CD1c-positive myeloid dendritic cell (primary cell): ENCODE data around the gene NEGR1.

Experiments
- DNase-seq: peaks from one replicate; pipeline ENCODE4 v3.0.0-alpha.2; 2016; ENCODE audit errors: extremely low spot score

Gene NEGR1

DNA sequence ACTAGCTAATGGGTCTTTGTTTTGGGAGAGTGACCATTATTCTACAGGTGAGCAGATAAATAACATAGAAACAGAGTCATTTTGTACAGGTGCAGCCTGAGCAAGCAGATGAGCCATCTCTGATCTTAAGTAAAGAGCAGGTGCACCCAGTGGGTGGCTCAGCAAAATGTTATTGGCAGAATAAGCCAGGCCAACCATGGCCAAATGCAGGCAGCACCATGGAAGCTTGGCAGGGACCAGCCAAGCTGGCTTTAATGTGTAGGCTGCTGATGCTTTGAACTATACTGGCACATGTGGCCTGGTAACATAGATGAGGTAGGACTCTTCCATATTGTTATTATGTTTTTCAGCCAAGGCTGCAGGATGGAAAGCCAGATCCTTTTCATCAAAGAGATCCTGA lies 648.2 kb downstream of the NEGR1 start:
- DNase-seq = no peak

DNA sequence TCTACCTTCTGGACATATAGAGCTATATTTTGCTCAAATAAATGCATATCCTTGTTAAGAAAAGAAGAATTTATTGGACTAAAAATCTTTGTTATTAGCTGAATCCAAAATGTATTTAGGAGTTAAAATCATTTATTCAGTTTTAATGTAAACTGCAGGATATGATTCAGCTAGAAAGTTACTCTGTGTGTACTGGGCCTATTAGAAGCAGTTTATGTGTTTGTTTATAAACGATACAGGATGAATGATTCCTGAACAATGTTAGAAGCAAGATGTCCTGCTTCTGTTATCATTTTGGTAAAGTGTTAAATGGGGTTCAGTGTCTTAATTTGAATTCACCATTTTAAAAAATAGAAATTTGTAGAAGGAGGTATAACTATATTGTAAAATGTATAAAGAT lies 652.3 kb downstream of the NEGR1 start:
- DNase-seq = no peak

DNA sequence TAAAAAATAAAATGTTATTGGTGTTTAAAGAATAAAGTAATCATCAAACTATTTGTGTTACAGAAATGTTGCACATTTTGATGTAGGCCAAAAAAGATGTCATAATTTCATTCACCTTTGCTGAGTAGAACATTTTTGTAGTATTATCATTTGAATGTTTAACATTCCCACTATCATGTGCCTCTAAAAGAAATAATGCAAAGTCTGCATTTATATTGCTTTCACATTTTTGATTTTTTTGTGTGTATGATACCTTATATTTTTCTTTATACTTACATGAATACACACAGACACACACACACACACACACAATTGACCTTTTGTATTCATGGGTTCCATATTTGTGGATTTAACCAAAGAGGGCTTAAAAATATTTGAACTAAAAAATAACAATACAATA lies 657.3 kb downstream of the NEGR1 start:
- DNase-seq = no peak

DNA sequence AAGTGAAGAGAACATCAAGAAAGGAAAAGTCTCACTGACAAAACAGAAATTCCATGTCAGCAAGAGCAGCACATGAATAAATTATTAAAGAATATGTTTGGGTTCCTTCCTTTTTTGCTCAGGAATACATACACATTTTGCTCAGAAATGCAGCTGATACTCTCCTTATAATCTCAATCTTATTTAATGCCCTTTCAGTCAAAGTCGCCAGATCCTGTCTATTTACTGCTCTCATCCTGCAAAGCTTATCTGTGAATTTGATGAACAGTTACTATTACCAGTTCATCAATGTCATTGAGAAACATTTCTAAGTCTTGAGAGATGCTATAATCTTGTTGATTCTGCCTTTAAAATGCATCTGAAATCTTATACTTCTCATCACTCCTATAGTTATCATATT lies 658.5 kb downstream of the NEGR1 start:
- DNase-seq = no peak

DNA sequence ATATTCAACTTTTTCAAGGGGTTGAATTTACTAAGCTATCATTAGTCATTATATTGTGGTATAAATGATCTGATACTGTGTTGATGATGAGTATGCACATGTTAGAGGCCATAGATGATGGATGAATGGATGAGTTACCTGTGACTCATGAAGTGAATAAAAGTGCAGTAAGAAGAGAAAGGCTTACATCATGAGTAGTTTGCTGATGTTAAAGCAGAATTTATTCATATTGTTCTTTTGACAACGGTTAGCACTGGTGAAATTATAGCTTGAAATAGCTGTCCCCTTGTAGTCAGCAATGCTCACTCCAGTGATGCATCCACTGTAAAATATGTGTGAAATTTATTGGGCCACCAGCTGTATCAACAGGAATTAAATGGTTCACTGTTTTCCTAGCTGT lies 660.6 kb downstream of the NEGR1 start:
- DNase-seq = no peak

DNA sequence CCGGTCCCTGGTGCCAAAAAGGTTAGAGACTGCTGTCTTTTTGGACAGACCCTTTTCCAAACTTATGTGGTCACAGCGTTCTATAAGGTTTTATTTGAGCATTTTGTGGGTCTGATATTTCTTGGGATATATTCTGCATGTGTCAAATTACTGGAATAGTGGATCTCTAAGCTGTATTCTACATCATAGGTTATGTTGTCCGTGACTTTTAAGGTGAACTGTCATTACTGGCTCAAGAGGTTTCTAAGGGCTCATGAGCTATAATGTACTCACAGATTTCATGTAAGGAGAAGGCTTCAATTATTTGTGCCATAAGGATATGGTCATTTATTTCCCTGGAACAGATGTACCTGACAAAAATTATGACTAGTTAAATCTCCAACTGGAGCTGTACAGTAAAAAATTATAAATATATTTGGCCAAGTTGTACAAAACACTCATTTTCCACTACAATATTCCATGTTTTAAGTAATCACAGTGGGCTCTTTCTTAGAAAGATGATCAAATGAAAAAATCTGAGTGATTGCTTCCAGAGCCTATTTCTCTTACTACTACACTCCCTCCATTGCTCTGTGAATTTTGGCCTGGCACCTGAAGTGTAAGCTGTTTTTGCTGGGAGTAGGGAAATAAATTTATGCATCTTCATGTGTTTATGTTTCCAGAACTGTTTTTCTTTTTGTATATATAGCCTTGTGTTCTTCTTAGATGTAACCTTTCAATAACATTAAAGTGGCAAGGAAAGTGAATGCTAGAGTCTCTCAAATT lies 663.4 kb downstream of the NEGR1 start:
- no peak for DNase-seq

DNA sequence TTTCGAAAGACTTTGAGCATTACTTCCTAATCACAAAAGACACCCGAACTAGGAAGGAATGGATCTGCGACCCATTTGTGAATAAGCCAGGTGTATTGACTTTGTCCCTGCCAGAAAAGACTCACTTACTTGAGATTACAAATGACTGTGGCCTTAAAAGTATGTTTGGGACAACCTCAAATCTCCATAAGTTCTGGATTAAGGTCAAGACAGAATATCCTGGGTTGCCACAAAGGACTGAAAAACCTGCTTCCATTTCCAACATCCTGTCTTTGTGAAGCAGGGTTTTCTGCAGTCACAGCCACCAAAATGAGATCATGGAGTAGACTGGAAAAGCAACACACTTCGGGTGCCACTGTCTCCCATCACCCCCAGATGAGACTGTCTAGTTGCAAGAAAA lies 664.1 kb downstream of the NEGR1 start:
- DNase-seq = no peak

DNA sequence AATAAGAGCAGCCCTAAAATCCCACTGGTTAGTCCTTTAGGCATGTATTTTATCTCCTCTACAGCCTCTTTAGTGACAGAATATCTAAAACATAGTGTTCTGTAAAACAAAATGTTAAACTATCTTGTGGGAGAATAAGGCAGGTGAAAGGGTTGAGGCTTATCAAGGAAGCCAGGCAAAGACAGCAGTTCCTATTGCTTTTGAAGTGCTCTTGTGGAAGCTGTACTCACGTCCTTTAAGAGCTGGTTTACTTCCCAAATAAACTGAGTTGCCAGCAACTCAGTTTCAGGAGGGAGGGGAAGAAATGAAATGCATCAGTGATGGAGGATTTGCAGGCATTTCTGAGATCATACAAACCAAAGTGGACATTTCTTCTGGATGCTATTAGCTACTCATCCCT lies 671.9 kb downstream of the NEGR1 start:
- no peak for DNase-seq

DNA sequence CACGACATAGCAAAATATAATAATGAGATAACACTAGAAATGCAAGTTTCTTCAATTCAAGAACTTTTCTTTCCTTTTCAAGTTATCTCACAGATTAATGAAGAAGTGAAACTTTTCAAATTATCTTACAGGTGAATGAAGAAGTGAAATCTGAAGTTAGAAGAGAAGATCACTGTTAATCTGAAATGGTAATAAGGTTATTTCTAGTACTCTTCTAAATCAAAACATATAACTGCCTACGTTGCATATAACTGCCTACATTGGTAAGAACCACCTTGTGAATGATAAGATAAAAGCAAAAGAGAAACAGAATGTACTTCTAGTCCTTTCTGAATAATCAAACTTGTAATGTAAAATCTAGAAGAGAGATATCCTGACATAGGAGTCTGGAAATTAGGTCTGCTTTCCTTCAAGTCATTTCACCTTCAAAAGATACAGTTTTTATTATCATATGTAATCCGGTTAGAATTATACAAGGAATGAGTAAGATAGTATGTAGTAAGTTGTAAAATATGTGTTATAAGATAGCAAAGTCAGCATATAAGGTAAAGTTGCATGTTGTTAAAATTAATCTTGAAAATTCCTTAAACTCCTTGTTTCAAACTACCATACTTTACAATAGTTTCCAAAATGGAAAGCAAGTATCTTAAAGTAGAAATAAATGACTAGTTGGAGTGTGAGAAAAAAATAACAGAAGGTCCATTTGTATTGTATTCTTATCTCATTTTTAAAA lies 679.1 kb downstream of the NEGR1 start:
- DNase-seq = no peak

DNA sequence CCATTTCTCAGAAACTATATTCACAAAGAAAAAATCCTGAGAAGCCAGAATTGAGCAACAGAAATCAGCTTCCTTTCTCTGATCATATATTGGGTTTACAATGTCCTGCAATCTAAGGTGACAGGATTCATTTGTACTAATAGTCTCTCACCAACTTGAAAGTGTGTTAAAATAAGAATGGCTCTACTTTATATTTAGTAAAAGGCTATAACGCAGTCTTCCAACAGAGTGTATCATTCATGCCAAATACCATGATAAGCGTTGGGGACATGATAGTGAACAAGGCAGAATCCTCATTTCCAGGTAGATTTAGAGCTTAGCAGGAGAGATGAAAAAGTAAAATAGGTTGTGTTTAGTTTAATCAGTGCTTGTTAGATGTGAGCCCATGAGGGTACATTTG lies 682.3 kb downstream of the NEGR1 start:
- DNase-seq = no peak

DNA sequence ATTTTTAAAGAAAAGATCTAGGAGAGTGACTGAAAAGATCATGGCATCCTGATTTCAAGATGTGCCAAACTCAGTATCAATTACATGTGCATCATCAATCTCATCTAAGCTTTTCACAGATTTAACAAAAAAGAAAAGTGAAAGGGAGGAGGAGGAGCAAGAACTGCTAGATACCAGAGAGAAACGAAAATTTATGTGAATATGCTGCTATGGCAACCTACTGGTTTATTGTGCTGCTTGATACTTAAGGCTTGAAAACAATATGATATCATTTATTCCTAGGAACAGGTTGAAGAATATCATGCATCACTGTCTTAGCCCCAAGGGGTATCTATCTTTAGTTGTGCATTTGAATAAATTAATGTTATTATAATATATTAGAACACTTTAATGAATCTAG lies 683.0 kb downstream of the NEGR1 start:
- no peak for DNase-seq

DNA sequence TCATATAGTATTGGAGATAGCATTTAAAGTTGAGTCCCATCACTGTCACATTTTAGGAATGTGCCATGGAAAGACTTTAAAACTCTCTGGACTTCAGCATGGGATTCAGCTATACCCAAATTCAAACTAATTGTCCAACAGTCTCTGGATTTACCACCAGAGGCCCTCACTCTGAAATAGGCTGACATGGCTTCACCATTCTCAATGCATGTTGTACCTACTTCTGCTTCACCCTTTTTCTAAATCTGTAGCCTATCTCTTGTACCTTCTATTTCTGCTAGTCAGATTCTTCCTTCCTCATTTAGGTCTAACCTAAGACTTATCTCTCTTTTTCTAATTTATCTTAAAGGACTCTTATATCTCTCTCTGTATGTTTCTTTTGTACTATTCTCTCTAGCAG lies 688.8 kb downstream of the NEGR1 start:
- DNase-seq = no peak

DNA sequence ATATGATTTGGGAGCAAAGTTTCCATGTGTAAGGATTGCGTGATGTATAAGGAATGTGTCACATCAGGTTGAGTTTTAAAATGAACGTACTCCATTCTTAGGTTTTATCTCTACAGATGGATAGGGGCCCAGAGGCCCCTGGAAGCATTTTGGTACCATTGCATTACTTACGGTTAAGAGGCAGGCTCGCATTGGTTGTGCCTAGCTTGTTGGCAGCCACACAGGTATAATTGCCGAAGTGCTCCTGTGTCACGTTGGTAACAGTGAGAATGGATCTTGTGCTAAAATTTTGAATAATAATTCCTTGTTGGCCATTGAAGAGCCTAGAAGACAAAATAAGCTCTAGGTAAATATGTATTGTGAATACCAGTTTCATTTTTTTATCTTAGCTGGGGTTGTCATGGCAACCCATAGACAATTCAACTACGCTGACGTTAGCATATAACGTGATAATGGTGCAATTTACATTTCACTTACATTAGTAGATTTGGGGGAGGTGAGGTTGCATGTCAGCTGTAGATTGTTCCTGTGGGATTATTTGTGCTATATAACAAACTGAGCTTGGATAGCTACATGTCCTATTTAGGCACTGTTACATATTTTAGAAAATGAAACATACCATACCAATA lies 689.6 kb downstream of the NEGR1 start:
- DNase-seq = no peak

DNA sequence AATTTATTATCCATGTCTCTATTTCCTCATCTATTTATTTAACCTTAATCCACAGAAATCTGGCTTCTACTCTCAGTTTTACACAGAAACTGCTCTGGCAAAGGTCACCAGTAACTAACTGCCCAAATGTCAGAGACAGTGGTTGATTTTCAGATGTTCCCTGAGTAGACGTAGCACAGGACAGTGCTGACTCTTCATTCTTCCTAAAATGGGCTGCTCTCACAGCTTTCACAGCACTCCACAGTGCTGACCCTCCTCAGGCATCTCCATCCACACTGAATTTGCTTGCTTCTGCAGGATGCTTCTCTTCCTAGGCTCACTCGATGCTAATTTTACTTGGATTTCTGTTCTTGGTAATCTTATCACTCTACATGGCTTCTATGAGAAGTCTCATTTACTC lies 693.3 kb downstream of the NEGR1 start:
- no peak for DNase-seq

DNA sequence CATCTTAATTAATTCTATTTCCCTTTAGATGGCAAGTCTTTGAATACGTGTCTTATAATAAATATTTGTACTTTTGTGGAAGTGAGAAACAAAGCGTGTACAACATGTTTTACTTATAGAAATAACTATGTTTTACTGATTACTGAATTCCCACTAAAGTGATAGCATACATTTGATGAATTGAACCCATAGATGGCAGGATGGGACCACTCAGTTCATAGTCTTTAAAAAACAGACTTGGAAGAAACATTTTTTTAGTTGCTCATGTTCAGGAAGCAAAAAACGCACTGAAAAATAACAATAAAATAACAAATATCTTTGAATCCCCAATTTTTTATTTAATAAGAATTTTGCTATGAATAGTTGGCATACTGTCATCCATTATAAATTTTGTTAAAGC lies 694.4 kb downstream of the NEGR1 start:
- DNase-seq = peak; percentile 7

DNA sequence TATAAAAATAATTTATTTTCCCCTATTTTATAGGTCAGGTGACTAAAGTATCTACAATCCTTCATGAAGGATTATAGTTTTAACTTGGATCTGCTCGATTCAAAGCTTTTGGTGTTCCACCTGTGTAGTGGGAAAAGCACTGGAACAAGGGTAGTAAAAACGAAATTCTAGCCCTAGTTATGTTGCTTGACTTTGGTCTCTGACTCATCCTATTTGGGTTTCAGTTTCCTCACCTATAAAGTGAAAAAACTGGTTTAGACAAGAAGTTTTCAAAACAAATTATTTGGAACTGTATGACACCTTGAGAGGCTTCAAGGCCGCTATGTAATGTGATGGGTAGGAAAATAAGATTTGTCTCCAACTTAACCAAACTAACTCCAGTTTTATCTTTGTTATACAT lies 696.3 kb downstream of the NEGR1 start:
- DNase-seq = no peak

DNA sequence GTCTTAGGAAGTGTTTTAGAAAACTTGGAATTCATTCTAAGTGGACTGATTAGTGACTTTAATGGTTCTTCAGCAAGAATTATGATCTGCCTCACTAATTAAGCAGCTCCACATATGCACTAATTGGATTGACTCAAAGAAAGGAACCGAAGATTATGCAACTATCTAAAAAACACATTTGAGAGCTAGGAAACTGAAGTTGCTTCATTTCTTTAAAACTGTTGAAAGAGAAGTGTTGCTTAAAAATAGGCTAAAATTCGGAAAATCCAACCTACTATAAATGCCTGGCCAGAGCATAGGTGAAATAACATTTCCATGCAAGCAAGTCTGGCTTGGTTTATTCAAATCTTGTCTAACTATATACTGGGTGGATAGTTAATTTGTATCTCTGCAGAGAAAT lies 698.6 kb downstream of the NEGR1 start:
- peak; percentile 27 for DNase-seq

DNA sequence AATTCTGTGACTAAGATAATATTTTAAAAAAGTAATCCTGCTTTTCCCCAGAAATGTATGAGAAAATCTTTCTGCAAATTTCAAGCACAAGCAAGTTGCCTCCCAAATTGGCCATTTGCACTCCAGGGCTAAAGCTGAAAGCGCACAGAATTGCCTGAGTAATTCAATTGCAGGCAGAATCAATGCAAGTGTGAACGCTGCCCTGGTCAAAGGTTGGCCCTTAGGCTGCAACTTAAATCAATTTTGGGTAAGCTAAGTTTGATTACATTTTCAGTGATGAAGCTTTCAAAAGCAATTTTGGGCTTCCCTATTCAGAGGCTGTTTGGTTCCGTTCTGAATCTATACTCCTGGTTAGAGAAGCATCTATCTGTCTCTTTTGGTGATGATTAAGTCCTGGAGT lies 699.7 kb downstream of the NEGR1 start:
- peak; percentile 12 for DNase-seq

DNA sequence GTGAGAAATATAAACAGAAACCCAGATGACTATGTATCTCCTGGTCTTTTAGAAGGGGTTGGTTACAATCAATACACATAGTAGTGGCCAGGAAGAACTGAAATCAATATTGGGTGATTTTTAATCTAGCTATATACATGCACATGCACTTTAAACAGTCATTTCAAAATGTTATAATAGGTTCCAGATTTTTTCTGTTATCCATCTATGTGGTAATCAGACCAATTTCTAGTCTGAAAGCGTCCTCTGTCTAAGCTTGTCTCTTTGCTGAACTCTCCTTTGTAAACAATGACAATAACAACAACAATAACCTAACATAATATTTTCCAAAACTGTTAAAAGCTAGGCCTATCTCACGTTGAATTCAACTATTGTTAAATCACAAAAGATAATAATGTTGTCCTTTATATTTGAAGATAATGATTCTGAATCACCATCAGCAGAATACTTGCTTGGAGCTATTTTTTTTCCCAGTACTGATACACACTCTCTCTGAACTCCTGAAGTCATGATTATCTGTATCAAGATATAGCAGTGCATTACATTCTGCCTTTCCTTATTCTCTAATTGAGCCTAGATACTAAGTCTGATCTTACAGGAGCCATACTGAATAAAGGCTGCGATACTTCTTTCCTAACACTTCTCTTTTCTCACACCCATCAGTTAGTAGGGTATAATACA lies 704.7 kb downstream of the NEGR1 start:
- no peak for DNase-seq

DNA sequence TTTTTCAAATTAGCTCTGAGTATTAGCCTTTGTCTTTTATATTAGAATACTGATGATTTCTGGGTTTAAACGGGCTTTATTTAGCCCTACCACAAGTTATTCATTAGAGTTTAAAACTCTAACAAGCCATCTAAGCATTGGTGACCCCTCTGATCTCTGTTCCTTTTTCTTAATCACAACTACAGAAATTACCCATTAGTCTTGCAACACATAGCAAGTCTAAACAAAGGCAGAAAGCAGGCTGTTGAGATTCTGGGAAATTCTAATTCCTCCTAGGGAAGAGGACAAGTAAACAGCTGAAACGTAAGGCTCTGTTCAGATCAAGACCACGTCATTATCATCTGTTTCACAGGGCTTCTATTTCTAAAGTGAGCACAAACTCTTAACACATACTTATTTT lies 710.3 kb downstream of the NEGR1 start:
- peak; percentile 8 for DNase-seq

DNA sequence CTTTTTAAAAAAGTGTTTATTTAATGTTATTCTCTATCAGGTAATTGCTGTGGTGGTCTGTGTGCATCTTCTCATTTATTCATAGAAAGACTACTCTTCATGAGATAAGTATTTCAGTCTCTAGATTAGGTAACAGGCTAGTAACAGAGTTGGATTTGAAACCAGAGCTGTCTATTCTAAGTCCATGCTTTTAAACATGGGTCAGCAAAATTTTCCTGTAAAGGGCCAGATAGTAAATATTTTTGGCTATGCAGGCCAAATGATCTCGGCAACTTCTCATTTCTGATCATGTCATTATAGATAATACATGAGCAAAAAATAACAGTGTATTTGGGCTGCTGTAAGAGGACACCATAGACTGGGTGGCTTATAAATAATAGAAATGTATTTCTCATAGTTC lies 715.9 kb downstream of the NEGR1 start:
- DNase-seq = no peak

DNA sequence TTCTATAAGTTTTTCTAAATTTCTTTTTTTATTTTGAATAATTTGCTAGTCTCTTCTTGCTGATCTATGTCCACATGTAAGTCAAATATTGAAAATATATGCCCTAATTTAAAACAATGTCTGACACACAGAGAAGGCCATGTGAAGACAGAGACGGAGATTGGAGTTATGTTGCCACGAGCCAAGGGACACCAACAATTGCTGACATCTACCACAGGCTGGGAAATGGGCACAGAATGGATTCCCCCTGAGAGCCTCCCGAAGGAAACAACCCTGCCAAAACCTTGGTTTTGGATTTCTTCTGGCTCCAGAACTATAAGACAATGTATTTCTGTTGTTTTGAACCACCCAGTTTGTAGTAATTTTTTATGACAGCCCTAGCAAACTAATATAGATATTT lies 716.5 kb downstream of the NEGR1 start:
- DNase-seq = no peak

DNA sequence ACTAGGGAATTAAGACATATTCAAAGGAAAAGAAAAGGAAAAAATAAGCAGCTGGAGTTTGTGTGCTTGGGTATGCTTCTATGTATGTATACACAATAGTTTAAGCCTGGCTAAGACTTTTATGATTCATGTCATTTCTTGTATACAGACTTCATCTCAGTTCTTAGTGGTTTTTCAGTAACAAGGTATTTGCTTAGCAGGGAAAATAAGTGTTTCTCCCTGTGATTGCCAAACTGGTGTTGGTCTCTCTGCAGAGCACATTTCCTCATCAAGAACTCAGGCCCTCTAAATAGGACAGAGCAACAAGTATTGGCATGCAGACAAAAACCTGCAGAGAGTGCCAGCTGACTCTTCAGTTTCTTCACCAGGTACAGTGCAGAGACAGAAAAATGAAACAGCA lies 717.1 kb downstream of the NEGR1 start:
- no peak for DNase-seq
